Esophagus muscularis mucosa (tissue), 4 donors: ENCODE measurements around the gene PDE12.

Experiments
- EP300 ChIP-seq: sonication (generic); formaldehyde crosslinking; IDR thresholded peaks from one replicate; pipeline ENCODE4 v1.6.1; 2017; ENCODE audit warnings: antibody characterized with exemption
- POLR2A ChIP-seq: fragments of 450-650 bp; IDR thresholded peaks from one replicate; pipeline ENCODE4 v1.6.1; 2017; ENCODE audit warnings: antibody characterized with exemption, moderate library complexity, mild to moderate bottlenecking, low read depth
- POLR2AphosphoS5 ChIP-seq, 2 donors: sonication (generic); formaldehyde crosslinking; IDR thresholded peaks; one replicate each; pipeline ENCODE4 v1.6.1; 2017; ENCODE audit warnings: antibody characterized with exemption in 2 of 2
- TF ChIP-seq, protein P1 (sequence below), 3 experiments: fragments of 200-600 bp in 2 of 3; fragments of 450-650 bp in 1 of 3; sonication (generic) in 2 of 3; IDR thresholded peaks; one replicate each; pipeline ENCODE4 v1.5.1; 2017 to 2019; ENCODE audit warnings: antibody characterized with exemption in 3 of 3, mild to moderate bottlenecking in 2 of 3, moderate library complexity in 1 of 3

DNA sequence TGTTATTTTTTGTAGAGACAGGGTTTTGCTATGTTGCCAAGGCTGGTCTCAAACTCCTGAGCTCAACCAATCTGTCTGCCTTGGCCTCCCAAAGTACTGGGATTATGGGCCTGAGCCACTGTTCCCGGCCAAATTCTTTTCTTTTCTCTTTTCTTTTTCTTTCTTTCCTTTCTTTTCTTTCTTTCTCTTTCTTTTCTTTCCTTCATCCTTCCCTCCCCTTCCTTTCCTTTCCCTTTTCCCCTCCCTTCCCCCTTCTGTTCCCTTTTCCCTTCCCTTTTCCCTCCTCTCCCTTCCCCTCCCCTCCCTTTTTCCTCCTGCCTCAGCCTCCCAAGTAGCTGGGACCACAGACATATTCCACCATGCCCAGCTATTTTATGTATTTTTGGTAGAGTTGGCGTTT, 44.1 kb downstream of the PDE12 start:
- TF ChIP-seq POLR2A = no peak
- TF ChIP-seq, protein P1, sequence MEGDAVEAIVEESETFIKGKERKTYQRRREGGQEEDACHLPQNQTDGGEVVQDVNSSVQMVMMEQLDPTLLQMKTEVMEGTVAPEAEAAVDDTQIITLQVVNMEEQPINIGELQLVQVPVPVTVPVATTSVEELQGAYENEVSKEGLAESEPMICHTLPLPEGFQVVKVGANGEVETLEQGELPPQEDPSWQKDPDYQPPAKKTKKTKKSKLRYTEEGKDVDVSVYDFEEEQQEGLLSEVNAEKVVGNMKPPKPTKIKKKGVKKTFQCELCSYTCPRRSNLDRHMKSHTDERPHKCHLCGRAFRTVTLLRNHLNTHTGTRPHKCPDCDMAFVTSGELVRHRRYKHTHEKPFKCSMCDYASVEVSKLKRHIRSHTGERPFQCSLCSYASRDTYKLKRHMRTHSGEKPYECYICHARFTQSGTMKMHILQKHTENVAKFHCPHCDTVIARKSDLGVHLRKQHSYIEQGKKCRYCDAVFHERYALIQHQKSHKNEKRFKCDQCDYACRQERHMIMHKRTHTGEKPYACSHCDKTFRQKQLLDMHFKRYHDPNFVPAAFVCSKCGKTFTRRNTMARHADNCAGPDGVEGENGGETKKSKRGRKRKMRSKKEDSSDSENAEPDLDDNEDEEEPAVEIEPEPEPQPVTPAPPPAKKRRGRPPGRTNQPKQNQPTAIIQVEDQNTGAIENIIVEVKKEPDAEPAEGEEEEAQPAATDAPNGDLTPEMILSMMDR (IDR thresholded peaks at IDR 0.05) = no peak
- no peak for TF ChIP-seq POLR2AphosphoS5 (IDR thresholded peaks at IDR 0.05)
- no peak for TF ChIP-seq EP300
